NCI-H510A treated with DMSO at 0.1 percent for 48 hours (cell line): ENCODE data around the gene PTGES2.

Source experiments
- DNase-seq: peaks from one replicate; lab custom pipeline; 2025; lab: John Stamatoyannopoulos, UW

PTGES2 gene

DNA sequence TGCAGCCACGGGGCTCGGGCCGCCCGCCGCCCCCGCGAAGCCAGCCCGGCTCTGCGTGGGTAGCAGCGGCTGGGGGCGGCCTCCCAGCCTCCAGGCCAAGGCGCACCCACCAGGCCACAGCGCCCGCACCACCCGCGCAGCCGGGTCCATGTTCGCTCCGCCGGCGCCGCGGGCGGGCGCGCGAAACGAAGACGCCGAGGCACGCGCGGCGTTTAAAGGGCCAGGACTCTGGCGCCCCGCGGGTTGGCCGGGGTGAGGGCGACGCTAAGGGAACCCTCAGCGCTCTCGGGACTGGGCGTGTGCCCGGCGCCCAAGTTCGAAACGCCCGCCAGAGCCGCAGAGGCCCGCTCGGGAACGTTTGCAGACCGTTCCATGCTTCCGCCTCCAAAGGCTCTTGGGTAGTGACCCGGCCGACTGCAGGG, at the start of gene PTGES2:
PTGES2 (minus strand) TSS at position 162 of the 422 bp plus-strand sequence; CDS start at position 150, 12 bp downstream.
- DNase-seq: peak; percentile 42

DNA sequence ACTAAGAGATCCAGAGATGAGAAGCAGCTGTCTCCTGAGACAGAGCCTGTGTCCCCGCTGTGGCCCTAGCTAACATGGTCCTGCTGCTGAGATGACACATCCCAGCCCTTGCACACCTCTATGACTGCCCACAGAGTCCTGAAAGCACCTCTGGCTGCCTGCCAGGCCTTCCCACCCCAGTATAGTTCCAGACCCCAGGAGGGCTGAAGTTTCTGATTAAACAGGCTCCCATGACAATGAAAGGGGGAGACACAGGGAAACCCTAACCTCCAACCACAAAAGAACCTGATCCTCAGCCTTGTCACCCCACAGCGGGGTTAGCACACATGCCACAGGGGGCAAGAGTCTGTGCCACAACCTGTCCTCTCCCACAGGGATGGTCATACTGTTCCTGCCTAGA, 48.2 kb upstream of the PTGES2 start:
- DNase-seq: no peak

DNA sequence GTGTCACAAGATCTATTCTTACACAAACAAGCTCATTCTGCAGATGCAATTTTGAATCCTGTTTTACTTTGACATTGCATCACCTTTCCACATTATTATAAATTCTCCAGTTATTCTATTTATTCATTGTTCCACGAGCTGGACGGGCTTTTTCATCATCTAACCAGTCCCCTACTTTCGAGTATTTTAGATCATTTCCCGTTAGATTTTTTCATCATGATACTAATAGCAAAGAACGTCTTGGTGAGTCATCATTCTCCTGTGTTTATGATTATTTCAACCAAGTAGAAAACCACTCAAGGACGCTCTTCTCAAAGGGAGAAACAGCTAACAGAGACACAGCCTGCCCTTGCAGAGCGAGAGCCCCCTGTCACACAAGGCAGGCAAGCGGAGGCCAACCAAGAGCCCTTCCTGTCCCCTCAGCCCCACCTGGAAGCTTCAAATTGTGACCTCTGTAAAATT, 47.6 kb upstream of the PTGES2 start:
- no peak for DNase-seq

DNA sequence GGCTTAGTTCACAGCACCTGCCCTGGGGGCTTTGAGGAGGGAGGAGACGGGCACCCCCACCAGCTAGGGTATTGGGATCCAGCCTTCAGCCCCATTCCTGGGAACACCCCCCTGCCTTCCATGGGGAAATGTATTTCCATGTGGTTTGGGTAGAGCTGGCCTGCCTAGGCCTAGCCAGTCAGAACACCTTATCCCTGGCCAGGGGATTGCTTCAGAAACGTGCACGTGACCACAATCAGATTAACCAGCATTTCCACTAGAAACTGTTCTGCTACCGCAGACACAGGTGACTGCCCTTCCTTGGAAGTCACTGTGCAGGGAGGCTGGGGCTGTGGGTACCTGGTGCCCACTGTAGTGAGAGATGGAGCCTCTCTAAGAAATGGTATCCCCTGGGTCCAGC, 46.5 kb upstream of the PTGES2 start:
- no peak for DNase-seq

DNA sequence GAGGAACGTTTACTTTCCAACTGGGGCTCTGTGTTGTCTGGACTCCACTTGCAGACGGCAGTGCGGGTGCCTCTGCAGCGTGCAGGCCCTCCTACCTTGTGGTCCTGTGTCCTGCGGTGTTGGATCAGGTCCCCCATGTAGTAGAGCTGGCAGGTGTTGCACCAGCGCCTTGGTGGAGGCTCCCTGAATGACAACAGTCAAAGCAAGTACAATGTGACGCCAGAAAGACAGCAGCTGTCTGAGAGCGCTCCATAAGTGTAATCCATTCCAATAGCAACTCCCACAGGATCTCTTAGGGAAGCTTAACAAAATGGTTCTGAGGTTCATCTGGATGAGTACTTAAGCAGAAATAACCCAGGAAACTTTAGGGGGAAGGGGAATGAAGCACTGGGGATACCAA, 42.4 kb upstream of the PTGES2 start:
- DNase-seq: no peak

DNA sequence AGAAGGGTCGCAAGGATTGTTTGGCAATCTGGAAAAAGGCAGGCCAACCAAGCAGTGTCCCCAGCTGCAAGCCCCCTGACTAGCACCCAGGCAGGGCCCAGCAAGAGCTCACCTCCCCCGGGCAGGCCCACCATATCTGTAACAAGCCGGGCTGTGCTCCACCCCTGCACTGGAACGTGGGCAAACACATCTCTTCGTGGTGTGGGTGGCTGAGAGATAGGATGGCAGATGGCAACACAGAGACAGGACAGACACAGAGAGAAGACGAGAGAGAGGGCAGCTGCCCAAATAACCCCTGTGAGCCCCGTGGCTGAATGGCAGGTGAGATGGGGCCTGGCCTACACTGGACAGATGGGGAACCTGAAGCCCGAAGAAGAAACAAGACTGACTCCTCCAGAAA, 42.0 kb upstream of the PTGES2 start:
- no peak for DNase-seq

DNA sequence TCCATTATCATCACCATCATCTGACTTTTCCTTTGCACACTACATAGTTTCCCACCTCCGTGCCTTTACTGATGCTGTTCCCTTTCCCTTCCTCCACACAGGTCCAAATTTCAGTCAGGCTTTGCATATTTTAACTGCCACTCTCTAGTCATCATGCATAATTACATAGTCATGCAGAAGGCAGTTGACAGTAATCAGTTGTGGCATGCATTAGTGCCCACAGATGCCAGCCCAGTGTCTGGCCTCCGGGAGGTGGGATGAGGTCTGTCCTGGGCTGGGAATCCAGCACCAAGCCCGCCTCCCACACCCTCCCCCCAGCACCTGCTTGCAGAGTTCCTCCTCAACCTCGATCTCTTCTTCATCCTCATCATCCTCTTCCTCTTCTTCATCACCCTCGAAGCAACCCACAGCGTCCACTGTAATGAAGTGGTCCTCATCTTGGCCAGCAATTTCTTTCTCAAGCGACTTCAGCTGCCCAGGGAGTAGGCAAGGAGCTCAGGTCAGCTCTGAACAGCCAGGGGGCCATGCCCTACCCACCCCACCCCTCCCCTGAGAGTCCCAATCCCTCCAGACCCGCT, 41.3 kb upstream of the PTGES2 start:
- DNase-seq: no peak

DNA sequence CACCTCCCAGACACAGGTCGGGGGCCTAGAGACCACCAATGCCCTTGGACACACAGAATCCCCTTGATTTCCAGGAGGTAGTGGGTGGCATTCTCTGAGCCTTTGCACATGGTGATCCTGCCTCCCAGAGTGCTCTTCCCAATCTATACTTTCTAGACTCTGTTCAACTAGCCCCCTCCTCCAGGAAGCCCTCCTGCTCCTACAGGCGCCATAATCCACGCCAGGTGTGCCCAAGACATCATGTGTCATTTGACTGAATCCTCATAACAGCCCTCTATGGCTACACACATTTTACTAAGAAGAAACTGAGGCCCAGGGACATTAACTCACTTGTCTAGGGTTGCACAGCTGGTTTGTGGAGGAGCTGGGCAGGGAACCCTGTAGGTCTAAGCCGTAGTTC, 39.7 kb upstream of the PTGES2 start:
- DNase-seq: no peak

DNA sequence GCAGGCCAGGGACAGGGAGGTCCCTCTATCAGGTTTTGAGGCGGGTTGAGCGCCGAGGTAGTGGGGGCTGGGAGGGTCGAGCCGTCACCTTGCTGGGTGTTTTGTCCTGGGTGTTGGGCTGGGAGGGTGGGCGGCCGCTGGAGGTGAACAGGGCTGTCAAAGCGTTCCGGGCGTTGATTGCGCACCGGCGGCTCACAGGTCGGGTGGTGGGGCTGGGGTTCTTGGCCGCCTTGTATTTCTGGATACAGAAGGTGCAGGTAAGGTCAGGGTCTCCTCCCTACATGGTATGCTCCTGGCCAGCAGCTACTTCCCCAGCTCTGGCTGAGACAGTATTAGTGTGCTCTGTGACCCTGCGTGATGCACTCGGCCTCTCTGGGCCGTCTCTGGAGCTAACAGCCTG, 38.6 kb upstream of the PTGES2 start:
- no peak for DNase-seq

DNA sequence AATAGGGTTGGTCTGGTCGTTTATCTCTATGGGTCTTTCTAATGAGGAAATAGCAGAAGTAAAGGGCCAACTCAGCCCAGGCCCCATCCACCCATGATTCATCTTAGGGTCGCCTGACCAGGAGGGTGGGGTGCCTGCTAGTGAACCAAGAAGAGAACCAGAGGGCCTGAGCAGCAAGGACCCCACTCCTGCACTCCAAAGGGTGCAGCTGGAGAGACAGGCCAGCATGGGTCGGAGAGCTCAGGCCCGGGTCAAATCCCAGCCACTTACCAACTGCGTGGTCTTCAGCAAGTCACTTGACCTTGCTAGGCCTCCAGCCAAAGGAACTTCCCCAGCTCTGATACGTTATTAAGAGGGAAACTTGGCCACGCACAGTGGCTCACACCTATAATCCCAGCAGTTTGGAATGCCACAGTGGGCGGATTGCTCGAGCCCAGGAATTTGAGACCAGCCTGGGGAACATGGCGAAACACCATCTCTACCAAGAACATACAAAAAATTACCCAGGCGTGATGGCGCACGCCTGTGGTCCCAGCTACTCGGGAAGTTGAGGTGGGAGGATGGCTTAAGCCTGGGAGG, 36.9 kb upstream of the PTGES2 start:
- DNase-seq: no peak

DNA sequence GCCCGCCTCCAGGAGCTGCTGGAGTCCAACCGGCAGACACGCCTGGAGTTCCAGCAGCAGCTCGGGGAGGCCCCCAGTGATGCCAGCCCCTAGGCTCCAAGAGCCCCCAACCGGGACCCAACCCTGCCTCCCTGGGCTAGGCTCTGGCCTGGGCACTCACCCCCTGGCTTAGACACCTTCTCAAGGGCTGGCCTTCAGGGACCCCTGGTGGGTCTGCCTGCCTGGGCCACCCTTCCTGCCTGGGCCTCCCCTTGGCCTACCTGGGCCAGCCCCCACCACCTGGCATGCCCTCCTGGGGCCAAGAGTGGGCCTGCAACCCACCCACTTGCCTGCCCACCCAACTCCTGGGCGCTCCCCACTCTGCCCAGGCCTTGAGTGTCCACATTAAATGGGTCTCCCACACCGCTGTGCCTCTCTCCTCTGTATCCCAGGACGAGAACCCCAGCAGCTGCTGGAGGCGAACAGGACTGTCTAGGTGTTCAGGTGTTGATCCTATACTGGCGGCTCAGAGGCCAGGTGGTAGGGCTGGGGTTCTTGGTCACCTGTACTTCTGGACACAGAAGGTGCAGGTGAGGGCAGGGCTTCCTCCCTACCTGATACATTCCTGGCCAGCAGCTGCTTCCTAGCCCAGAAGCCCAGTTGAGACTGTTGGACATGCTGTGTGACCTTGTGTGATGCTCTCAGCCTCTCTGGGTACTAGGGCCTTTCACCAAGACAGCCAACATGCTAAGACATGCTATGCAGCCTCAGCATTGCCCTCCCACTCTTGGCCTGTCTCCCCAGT, 36.2 kb upstream of the PTGES2 start:
- no peak for DNase-seq

DNA sequence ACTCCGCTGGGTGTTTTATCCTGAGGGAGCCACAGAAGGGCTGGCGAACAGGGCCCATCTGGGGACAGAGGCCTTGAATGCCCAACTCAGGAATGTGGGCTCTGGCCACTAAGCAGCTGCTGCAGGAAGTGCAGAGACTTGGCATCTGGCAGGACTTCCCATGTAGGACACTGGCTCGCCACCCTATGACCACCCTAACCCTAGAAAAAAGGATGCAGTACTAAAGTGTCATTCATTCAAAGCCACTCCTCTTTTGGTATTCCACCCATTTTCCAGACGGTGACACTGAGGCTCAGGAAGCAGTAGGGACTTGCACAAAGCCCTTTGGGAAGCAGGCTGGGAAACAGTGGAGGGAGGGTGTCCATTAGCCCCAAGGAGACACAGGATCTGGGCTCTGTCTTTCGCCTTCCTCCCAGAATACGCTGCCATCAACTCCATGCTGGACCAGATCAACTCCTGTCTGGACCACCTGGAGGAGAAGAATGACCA, 35.5 kb upstream of the PTGES2 start:
- no peak for DNase-seq

DNA sequence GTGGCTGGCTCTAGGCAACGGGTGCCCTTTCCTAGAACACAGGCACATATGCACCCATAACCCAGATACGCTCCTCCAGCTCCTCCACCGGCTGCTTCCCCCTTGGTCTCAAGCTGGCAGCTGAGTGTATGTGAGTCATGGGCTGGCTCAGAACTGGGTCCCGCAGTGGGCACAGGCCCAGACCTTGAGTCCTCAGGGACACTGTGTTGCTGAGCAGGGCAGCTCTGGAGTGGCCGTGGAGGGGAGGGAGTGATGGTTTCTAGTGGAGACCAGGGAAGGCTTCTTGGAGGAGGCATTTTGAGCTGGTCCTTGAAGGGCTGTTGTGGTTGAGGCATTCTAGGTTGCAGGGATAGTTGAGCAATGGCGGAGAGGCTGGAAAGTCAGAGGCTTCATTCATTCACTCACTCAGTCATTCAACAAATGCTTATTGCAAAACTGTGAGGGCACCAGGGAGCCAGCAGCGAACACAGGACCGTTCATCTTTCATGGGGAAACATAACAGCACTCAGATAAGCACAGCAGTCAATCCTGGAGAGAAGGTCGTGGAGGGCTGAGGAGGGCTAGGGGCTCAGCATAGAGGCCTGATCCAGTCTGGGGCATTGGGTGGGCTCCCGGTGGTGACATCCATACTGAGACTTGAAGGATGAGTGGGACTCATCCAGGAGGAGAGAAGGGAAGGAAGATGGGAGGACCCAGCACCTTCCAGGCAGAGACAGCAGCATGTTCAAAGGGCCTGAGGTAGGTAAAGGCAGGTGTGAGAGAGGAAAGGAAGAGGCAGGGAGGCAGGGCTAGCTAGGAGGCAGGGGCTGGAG, 34.9 kb upstream of the PTGES2 start:
- DNase-seq: no peak

DNA sequence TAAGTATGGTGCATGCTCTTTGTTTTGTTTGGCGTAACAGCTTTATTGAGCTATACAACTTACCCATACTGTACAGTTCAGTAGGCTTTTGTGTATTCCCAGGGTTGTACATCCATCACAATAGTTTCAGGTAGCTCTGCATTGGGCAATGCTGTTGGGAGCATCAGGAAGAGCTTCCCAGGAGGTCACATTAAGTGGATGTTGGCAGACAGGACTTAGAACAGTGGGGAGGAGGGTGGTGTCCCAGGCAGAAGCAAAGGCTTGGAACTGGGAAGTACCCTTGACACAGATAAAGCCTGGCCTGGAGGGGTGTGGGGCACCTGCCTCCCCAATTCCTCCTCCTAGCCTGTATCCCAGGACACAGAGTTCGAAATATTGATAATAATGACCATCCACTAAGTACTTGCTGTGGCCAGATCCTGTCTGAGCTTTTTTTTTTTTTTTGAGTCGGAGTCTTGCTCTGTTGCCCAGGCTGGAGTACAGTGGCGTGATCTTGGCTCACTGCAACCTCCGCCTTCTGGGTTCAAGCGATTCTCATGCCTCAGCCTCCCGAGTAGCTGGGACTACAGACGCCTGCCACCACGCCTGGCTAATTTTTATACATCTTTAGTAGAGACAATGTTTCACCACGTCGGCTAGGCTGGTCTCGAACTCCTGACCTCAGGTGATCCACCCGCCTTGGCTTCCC, 33.8 kb upstream of the PTGES2 start:
- peak; percentile 32 for DNase-seq

DNA sequence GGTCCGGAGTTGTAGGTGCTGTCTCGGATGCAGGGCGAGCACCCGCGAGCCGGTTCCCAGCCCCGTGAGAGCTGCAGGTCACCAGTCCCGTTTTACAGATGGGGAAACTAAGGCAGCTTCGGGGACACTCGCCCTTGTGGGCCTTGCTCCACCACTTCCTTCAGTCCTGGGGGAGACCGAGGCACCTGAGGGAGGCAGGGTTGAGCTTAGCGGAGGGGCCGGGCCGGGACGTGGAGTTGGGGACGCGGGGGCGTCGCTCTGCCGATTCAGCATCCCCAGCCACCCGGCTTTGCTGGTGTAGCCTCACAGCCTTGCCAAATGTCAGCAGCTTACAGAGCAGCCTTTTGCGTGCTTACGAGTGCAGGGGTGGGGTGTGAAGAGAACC, 33.1 kb upstream of the PTGES2 start:
- no peak for DNase-seq

DNA sequence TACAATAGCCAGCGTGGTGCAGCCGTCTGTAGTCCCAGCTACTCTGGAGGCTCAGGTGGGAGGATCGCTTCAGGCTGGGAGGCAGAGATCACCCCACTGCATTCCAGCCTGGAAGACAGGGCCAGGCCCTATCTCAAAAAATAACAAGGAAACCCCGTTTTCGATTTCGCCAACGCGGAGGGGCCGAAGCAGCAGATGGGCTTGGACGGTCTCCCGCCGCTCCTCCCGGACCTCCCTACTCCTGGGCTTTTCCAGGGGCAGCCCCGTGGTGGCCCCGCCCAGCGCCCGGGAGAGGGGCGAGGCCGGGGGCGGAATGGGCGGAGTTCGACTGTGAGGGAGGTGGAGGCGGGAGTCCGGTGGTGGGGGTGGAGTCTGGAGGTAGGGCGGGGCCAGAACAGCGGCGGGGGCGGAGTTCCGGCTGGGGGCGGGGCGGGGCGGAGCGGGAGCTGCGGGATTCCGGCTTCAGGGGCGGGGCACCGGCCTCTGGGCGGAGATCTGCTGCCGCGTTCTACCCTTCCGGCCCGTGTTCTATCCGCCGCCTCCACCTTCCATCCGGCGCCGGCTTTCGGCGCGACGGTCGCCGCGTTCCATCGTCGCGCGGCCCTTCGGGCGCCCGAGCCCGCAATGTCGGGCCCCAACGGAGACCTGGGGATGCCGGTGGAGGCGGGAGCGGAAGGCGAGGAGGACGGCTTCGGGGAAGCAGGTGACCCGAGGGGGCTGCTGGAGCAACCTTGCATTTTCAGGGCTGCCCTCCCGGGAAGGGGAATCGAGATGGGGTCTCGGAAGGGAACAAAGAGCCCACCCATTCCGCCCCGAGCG, 32.5 kb upstream of the PTGES2 start, which contains the start of gene BBLN:
BBLN (plus strand) TSS at position 482 of the 819 bp plus-strand sequence; CDS start at position 625, 143 bp downstream.
- peak; percentile 82 for DNase-seq

DNA sequence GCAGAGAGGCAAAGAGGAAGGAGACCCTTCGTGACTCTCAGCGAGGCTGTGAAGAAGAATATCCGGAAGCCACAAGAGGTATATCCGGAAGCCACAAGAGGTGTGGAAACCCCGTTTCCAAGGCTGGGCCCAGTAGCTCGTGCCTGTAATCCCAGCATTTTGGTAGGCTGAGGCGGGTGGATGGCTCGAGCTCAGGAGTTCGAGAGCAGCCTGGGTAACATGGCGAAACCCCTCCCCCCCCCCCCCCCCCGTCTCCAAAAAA, 31.9 kb upstream of the PTGES2 start:
- DNase-seq: peak; percentile 67

DNA sequence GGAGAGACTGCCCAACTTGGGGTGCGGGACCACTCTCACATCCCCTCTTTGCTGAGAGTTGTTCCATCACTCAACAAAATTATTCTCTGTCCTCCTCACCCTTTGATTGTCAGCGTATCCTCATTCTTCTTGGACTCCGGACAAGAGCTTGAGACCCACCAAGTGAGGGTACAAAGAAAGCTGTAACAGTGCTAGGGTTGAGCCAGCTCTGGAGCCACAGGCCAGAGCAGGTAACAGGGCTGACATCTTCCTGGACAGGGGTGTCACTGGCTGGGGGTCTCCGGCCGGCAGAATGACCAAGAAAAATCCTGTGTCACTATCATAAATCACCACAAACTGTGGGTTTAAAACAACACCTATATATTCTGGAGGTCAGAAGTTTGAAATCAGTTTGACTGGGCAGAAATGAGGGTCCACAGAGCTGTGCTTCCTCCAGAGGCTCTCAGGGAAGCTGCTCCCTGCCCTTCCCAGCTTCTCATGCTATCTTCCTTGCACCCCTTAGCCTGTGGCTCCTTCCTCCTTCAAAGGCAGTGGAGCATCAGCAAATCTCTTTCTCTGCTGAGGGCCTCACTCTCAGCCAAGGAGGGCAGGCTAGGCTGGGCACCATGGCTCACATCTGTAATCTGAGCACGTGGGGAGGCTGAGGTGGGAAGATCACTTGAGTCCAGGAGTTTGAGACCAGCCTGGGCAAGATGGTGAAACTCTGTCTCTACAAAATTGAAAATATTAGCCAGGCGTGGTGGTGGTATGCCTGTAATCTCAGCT, 28.4 kb upstream of the PTGES2 start:
- no peak for DNase-seq

DNA sequence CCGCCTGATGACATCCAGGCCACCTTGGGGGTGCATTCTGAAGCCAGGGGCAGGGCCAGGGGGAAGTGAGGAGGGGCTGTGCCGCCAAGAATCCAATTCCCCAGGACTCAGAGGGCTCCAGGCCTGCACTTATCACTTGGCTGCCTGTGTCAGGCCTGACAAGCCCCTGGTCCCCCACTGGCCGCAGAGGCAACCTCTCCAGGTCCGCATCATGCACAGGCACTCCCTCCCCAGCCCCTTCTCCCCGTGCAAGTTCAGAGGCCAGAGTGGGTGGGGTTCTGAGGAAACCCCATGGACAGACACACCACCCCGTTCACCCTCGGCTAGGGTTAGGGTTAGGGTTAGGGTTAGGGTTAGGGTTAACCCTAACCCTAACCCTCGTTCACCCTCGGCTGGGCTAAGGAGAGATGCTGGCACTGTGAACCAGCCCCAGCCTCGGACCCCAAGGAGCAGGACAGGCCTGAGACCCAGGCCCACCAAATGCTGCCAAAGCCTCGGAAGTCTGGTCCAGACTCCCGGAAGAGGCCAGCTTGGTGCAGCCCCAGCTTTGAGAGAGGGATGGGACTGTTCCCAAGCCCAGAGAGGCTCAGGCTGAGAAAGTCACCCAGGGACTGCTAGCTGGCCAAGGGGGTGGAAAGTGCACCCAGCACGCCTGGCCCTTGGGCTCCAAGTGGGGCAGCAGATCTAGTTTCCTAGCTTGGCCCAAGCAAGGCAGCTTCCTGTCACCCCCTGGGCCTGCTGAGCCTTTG, 26.6 kb upstream of the PTGES2 start:
- DNase-seq: no peak
